ENCODE data around the gene GBA3.

GRCh38 chr4:22703912-22704311 lies 11.2 kb downstream of the GBA3 start:
- TF ChIP-seq CTCF (IDR thresholded peaks at IDR 0.05) (no peak), POLR2A (IDR thresholded peaks at IDR 0.05) (no peak)

Measured in uterus (tissue), 2 donors.